ENCODE data around the gene ABCC5. TPM values are rescaled to one million over a fixed set of nuclear protein-coding genes. Genes with fewer than 3 reads are reported as not detected.

Gene ABCC5
- total RNA-seq, 3 donors from 2014 or later = 34.4 to 45.7 (median 39.4) TPM

GRCh38 chr3:183924543-183924942 is 93.1 kb downstream of the ABCC5 start:
- H3K4me3 ChIP-seq = no peak overlapping the region
- DNase-seq = no peak
- TF ChIP-seq CTCF (IDR thresholded peaks at IDR 0.05) = no peak
- peak; percentile 5 for ATAC-seq
- H3K9me3 ChIP-seq = no peaks in the 10 kb centered on the region
- intact Hi-C loops (cut with DNase I, micrococcal nuclease) = no loop called here
- no peaks in the 10 kb centered on the region for H3K36me3 ChIP-seq (ENCODE audit: low read depth)
- peaks cover 4% of the 10 kb centered on the region for H3K4me1 ChIP-seq (ENCODE audit: low read depth)

- no peak for TF ChIP-seq CTCF (IDR thresholded peaks at IDR 0.05)
- no peak for ATAC-seq
- H3K36me3 ChIP-seq (ENCODE audit: low read depth) = no peaks in the 10 kb centered on the region
Measured at GRCh38 chr3:183922421-183922820, 95.3 kb downstream of the ABCC5 start.

GRCh38 chr3:183921096-183921495 is 96.6 kb downstream of the ABCC5 start:
- Histone ChIP-seq H3K4me3 (no peak overlapping the region), H3K4me1 (ENCODE audit: low read depth) (no peaks in the 10 kb centered on the region), H3K9me3 (no peaks in the 10 kb centered on the region), H3K36me3 (ENCODE audit: low read depth) (no peaks in the 10 kb centered on the region)
- no peak for TF ChIP-seq CTCF (IDR thresholded peaks at IDR 0.05)
- ATAC-seq (no peak), DNase-seq (no peak)
- intact Hi-C loops (cut with DNase I, micrococcal nuclease) = no loop called here

More at GRCh38 chr3:183922421-183922820, 95.3 kb downstream of the ABCC5 start:
- H3K4me3 ChIP-seq = no peak overlapping the region
- H3K9me3 ChIP-seq = no peaks in the 10 kb centered on the region
- no peaks in the 10 kb centered on the region for H3K4me1 ChIP-seq (ENCODE audit: low read depth)
- intact Hi-C loops (cut with DNase I, micrococcal nuclease) = no loop called here
- DNase-seq = no peak

- Histone ChIP-seq H3K9me3 (no peaks in the 10 kb centered on the region), H3K4me3 (no peak overlapping the region), H3K4me1 (ENCODE audit: low read depth) (no peaks in the 10 kb centered on the region), H3K36me3 (ENCODE audit: low read depth) (no peaks in the 10 kb centered on the region)
- intact Hi-C loops (cut with DNase I, micrococcal nuclease) = no loop called here
- TF ChIP-seq CTCF (IDR thresholded peaks at IDR 0.05) = no peak
- no peak for DNase-seq
- no peak for ATAC-seq
Measured at GRCh38 chr3:183920416-183920815, 97.3 kb downstream of the ABCC5 start.

- DNase-seq (no peak), ATAC-seq (no peak)
- H3K4me3 ChIP-seq = no peak overlapping the region
- no peaks in the 10 kb centered on the region for H3K36me3 ChIP-seq (ENCODE audit: low read depth)
- no peaks in the 10 kb centered on the region for H3K9me3 ChIP-seq
- intact Hi-C loops (cut with DNase I, micrococcal nuclease) = no loop called here
- no peak for TF ChIP-seq CTCF (IDR thresholded peaks at IDR 0.05)
- no peaks in the 10 kb centered on the region for H3K4me1 ChIP-seq (ENCODE audit: low read depth)
Measured at GRCh38 chr3:183918178-183918577, 99.5 kb downstream of the ABCC5 start.

- Histone ChIP-seq H3K9me3 (no peaks in the 10 kb centered on the region), H3K36me3 (ENCODE audit: low read depth) (no peaks in the 10 kb centered on the region), H3K4me1 (ENCODE audit: low read depth) (no peaks in the 10 kb centered on the region), H3K4me3 (no peak overlapping the region)
- TF ChIP-seq CTCF (IDR thresholded peaks at IDR 0.05) = no peak
- DNase-seq (no peak), ATAC-seq (no peak)
- intact Hi-C loops (cut with DNase I, micrococcal nuclease) = no loop called here
Measured at GRCh38 chr3:183917776-183918175, 99.9 kb downstream of the ABCC5 start.

Data from mucosa of descending colon (tissue), 3 donors.